ENCODE data around the gene SLC2A3. TPM values are rescaled to one million over a fixed set of nuclear protein-coding genes. Genes with fewer than 3 reads are reported as not detected.

Gene SLC2A3
- total and polyA plus RNA-seq, 9 of the 15 experiments (the other 6 are each of a cell fraction or from before 2014, with no cell fraction given): 67.3 to 491 (median 104) TPM

- ChIA-PET POLR2A (interaction anchor here (0.6 to 6.9 kb wide), 11 partner anchors 11 to 1137 kb away, joined by 3 to 51 read pairs (median 4); no protein-coding TSS in a partner anchor), CTCF (ENCODE audit: low intra/inter-chr PET ratio) (interaction anchor here (2.7 kb wide), 1 partner anchor 61 kb away, joined by 12 read pairs; no protein-coding TSS in a partner anchor)
- Histone ChIP-seq H3K36me3 (ENCODE audit: control insufficient read depth, insufficient read depth, low read length) (peaks cover 54% of the 10 kb centered on the region), H3K27ac (ENCODE audit: extremely low read depth, low read depth, low read length) (peak overlapping the region; percentile 79), H2AFZ (ENCODE audit: low read depth, low read length) (no peak overlapping the region), H3K9me3 (replicated peaks; ENCODE audit: control insufficient read depth, insufficient read depth, low read depth, low read length) (no peaks in the 10 kb centered on the region), H3K9me1 (ENCODE audit: control insufficient read depth, insufficient read depth, low read length) (no peaks in the 10 kb centered on the region), H3K4me2 (ENCODE audit: insufficient read depth, low read length) (peak overlapping the region; percentile 93), H3K79me2 (ENCODE audit: control insufficient read depth, insufficient read depth, low read length) (peaks cover 52% of the 10 kb centered on the region), H3K27me3 (ENCODE audit: control insufficient read depth in 2 of 2, insufficient read depth in 2 of 2, low read length in 2 of 2) (no peaks in the 10 kb centered on the region), H3K9ac (ENCODE audit: insufficient read depth in 1 of 2, low read depth in 2 of 2, low read length in 2 of 2) (peak overlapping the region; percentile 83 to 91), H3K4me1 (replicated peaks in 1 of 2; ENCODE audit: control insufficient read depth in 2 of 2, insufficient read depth in 2 of 2, low read length in 2 of 2) (peaks cover 10% of the 10 kb centered on the region in 2 experiments; a peak in 4 of 5 replicates), H3K4me3 (peak overlapping the region; percentile 90), H4K20me1 (replicated peaks; ENCODE audit: control insufficient read depth, insufficient read depth, low read length) (peaks cover 6% of the 10 kb centered on the region; the same call in 1 of the 2 replicates)
- peak; percentile 11 for FAIRE-seq
- in situ Hi-C loops (cut with MboI) (loop anchor here (5.0 kb wide), 1 partner anchor 58 kb away; no protein-coding TSS in a partner anchor), intact Hi-C loops (cut with micrococcal nuclease) (loop anchor here (10.0 kb wide), 2 partner anchors 69 to 151 kb away; partner anchors contain the start of gene NECAP1)
- under 1% methylated on average over 13 of the region's 14 CpGs for WGBS (ENCODE audit: insufficient coverage, low coverage, missing lambda C conversion rate)
- peak; percentile 68 for ATAC-seq
- no TSS peak for BruUV-seq (replicated peaks)
- DNase-seq (ENCODE audit: extremely low read depth in 1 of 4, low spot score in 3 of 4): peak; percentile 16 to 58 (median 20)
- TF ChIP-seq KDM2B (CRISPR knock-in tag; IDR thresholded peaks at IDR 0.05): no peak
- TF ChIP-seq, protein P1, sequence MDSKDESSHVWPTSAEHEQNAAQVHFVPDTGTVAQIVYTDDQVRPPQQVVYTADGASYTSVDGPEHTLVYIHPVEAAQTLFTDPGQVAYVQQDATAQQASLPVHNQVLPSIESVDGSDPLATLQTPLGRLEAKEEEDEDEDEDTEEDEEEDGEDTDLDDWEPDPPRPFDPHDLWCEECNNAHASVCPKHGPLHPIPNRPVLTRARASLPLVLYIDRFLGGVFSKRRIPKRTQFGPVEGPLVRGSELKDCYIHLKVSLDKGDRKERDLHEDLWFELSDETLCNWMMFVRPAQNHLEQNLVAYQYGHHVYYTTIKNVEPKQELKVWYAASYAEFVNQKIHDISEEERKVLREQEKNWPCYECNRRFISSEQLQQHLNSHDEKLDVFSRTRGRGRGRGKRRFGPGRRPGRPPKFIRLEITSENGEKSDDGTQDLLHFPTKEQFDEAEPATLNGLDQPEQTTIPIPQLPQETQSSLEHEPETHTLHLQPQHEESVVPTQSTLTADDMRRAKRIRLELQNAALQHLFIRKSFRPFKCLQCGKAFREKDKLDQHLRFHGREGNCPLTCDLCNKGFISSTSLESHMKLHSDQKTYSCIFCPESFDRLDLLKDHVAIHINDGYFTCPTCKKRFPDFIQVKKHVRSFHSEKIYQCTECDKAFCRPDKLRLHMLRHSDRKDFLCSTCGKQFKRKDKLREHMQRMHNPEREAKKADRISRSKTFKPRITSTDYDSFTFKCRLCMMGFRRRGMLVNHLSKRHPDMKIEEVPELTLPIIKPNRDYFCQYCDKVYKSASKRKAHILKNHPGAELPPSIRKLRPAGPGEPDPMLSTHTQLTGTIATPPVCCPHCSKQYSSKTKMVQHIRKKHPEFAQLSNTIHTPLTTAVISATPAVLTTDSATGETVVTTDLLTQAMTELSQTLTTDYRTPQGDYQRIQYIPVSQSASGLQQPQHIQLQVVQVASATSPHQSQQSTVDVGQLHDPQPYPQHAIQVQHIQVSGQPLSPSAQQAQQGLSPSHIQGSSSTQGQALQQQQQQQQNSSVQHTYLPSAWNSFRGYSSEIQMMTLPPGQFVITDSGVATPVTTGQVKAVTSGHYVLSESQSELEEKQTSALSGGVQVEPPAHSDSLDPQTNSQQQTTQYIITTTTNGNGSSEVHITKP (IDR thresholded peaks at IDR 0.05; ENCODE audit: partially characterized antibody): peak; percentile 24
- no peak for TF ChIP-seq DACH1 (IDR thresholded peaks at IDR 0.05; ENCODE audit: partially characterized antibody)
- no peak for TF ChIP-seq BACH1 (tag; IDR thresholded peaks at IDR 0.05)
- TF ChIP-seq RBFOX2 (IDR thresholded peaks at IDR 0.05; ENCODE audit: low read depth, low read length): peak; percentile 73
- no peak for TF ChIP-seq FIP1L1 (IDR thresholded peaks at IDR 0.05; ENCODE audit: low read depth, low read length, poor library complexity, severe bottlenecking)
- no peak for TF ChIP-seq RBM39 (optimal IDR thresholded peaks at IDR 0.05; ENCODE audit: low read depth, low read length)
- TF ChIP-seq BRCA1 (IDR thresholded peaks at IDR 0.05): no peak
- TF ChIP-seq BRCA1 (CRISPR knock-in tag; IDR thresholded peaks at IDR 0.05): no peak
- TF ChIP-seq ARID1B (IDR thresholded peaks at IDR 0.05): peak; percentile 44; the same call in 1 of the 2 replicates
- TF ChIP-seq HDAC1 (IDR thresholded peaks at IDR 0.05): 0 out of 4 replicates have a peak, but pooled peaks of 1 of the 2 experiments have one; percentile 12
- TF ChIP-seq TEAD4 (IDR thresholded peaks at IDR 0.05; ENCODE audit: low read length): no peak
- no peak for TF ChIP-seq TEAD4 (CRISPR knock-in tag; IDR thresholded peaks at IDR 0.05; ENCODE audit: borderline replicate concordance)
- no peak for TF ChIP-seq NUFIP1 (IDR thresholded peaks at IDR 0.05; ENCODE audit: partially characterized antibody)
- TF ChIP-seq SIN3A (IDR thresholded peaks at IDR 0.05; ENCODE audit: borderline replicate concordance in 2 of 2, control insufficient read depth in 1 of 2, low read depth in 2 of 2, low read length in 2 of 2): no peak
- TF ChIP-seq POLR2G (IDR thresholded peaks at IDR 0.05; ENCODE audit: low read depth, low read length): 0 out of 2 replicates have a peak, but pooled peaks have one; percentile 27
- TF ChIP-seq CBFA2T3 (IDR thresholded peaks at IDR 0.05): peak; percentile 45; the same call in 1 of the 2 replicates
- TF ChIP-seq EGR1 (conservative IDR thresholded peaks at IDR 0.05): 0 out of 2 replicates have a peak, but pooled peaks have one; percentile 11
- TF ChIP-seq DPF2 (IDR thresholded peaks at IDR 0.05): peak; percentile 21; the same call in 1 of the 2 replicates
Observed at GRCh38 chr12:7934091-7934888, 1.7 kb downstream of the SLC2A3 start.

Data from K562 (cell line).